NCI-H2196 treated with DMSO at 0.1 percent for 48 hours (cell line): Measurements from ENCODE around the gene KCNMA1.
A peak's percentile ranks its signal among the peaks of the same experiment; 100 is the strongest.

Experiments
- DNase-seq: peaks from one replicate; lab custom pipeline; 2025; ENCODE audit not compliant: unreplicated experiment; lab: John Stamatoyannopoulos, UW

KCNMA1 gene

DNA sequence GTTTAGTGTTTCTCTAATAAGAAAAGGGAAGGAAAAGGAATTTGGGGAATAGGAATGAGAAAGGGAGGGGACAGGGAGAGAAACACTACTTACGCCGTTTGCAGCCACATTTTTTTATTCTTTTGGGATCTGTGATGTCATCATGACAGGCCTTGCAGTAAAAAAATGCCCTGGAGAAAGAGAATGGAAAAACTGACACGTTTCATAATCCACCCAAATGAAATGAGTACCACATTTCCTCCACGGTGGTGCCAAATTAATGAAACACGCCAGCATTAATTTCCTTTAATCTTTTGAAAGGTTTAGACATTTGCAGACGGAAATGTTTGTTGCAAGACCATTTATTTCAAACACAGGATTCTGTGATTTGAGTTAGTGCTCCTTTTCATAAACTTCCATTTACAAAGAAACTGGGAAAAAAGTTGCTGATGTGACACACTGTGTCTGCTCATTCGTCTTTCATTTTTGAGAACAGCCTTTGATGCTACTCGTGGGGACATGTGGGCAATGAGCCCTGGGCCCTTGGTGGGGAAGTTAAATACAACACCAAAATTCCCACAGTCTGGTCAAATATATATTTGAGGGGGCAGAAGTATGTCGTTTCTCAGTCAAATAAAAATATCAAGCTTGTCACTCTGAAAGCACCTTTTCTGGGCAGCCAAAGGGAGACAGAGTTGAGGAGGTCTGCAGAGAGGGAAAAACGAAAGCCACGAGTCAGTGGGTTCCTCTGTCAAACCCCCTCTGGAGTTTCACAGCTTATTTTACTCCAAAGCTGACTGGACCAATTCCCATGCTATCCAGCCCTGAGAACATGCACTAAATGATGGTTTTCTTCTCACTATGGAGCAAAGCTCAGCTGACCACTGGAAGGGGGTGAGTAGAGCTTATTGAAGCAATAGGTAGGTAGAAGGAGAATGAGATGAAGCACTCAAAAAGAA, 625.5 kb downstream of the KCNMA1 start:
- DNase-seq: no peak

DNA sequence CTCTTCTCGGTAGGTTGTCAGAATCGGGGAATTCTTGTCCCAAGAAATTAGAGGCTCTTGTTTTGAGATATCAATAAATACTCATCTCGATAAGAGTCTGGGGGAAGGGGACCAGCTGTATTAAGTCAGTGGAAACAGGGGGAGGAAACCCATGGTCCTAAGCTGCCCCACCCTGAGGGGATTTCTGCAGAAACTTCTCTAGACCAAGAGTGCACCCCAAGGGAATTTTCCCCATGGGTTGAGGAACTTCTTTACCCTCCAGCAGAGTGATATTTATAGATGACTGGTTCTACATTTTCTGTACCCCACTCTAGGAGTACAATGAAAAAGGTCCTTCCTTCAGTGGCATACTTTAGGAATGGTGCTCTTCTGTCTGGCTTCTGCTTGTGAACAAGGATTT, 627.2 kb downstream of the KCNMA1 start:
- no peak for DNase-seq

- no peak for DNase-seq
Measured at GRCh38 chr10:77007834-77008233, 629.8 kb downstream of the KCNMA1 start.

GRCh38 chr10:77006836-77007511, 630.6 kb downstream of the KCNMA1 start:
- no peak for DNase-seq

GRCh38 chr10:77005871-77006270, 631.7 kb downstream of the KCNMA1 start:
- no peak for DNase-seq

DNA sequence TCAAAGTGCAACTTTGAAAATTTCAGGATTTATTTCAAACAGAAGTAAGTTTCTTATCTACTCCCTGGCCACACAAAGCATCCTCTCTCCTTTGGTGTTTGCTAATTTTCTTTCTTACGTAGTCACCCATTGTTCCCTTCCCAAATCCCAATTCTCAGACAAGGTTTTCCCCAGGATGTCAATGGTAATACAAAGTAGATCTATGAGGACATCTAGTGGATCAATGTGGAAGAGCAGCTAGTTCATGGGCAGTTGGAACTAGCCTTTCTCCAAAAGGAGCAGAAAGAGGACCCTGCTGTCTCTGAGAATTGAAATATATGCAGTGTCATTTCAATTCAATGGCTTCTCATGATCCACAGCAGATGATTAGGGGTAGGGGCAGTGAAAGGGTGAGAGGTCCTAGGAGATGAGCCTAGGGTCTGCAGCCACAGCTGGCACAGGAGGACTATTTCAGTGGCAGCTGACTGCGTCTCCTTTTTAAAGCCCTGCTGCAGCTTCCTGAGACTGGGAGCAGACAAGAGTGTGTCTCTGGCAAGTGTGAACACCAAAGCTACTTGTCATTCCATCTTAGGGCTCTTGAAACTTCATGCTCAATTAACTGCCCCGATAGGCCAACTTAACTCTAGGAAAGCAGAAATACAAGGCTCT, 632.6 kb downstream of the KCNMA1 start:
- DNase-seq: no peak

DNA sequence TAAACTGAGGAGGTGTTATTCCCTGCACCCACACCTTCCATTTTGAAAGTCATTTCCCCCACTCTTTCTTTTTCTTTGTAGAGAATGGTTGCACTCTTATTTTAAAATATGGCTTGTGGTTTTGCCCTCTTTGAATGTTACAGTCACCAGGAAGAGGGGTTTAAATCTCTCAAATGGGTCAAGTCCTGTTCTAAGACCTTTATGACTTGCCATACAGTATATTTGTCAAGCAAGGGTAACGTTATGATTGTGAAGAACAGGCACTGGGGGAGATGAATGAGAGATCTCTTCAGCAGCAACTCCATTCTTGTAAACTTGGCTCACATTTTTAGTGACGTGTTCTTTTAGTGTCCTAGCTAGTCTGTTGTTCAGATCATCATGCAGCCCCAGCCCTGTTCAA, 634.7 kb downstream of the KCNMA1 start:
- DNase-seq: no peak

DNA sequence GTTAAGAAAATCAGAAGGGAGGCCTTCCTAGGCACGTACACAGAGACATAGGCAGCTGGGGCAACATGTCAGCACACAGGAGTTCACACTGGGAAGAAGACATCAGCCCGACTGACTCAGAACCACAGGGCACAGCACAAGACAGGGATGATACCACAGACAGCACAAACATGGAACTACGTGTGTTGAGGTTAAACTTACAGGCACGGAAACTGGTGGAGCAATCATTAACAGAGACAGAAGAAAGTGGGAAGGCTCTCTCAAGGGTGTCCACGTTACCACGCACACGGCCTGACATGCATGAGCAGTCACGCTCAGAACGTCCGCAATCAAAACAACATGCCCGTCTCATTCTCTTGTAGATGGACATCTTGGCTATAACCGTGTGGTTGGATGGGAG, 636.4 kb downstream of the KCNMA1 start:
- no peak for DNase-seq

DNA sequence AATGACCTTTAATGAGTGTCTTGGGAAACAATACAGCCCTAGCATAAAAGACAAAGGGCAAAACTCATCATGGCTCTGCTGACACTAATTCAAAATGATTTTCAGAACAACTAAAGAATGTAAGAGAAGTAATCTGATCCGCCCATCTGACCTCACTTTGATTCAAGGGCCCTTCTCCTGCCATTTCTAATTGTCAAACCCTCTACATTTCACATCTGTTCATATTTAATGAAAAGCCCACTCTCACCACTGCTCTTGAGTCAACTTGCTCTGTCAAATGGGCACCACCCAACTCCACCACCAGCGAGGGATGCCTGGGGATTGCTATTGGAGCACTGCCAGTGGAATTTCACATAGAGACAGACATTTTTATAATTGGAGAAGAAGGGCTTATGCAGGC, 639.2 kb downstream of the KCNMA1 start:
- DNase-seq: no peak

GRCh38 chr10:76997631-76998030, 640.0 kb downstream of the KCNMA1 start:
- DNase-seq: no peak

GRCh38 chr10:76995023-76995422, 642.6 kb downstream of the KCNMA1 start:
- DNase-seq: no peak

GRCh38 chr10:76993213-76993612, 644.4 kb downstream of the KCNMA1 start:
- no peak for DNase-seq

GRCh38 chr10:76992467-76992866, 645.1 kb downstream of the KCNMA1 start:
- DNase-seq: no peak

- DNase-seq: no peak
Measured at GRCh38 chr10:76991621-76992020, 646.0 kb downstream of the KCNMA1 start.

- DNase-seq: no peak
Measured at GRCh38 chr10:76990561-76990960, 647.0 kb downstream of the KCNMA1 start.

GRCh38 chr10:76984559-76985443, 652.8 kb downstream of the KCNMA1 start:
- DNase-seq: peak; percentile 34

DNA sequence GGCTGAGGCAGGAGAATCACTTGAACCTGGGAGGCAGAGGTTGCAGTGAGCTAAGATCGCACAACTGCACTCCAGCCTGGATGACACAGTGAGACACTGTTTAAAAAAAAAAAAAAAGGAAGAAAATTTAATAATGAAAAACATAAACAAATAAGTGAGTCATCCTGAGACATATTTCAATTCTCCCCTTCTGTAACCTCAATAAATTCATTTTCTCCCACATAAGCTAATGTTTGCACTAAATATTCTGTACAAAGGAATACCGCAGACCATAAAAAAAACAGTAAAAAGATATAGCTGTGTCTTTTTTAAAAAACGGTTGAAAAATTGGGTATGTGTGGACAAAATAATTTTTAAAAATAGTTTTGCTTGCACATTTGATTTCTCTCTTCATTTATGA, 654.0 kb downstream of the KCNMA1 start:
- no peak for DNase-seq

- DNase-seq: no peak
Measured at GRCh38 chr10:76982671-76983070, 654.9 kb downstream of the KCNMA1 start.

DNA sequence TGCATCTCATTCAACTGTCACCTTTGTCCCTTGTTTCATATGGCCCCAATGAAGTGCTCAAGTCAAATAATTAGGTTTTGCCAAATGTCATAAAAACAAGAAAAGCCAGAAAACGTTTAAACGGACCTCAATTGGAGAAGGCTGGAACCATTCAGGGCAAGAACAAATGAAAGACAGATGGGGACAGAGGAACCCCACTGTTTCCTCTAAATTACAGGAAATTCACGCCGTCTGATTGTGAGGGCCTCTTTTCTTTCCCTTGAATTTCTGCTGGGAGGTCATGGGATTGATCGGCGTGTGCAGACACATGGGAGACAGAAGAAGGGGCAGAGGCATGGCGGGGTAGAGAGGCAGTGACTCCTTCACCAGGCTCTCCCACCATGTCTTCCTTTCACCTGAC, 656.4 kb downstream of the KCNMA1 start:
- no peak for DNase-seq

DNA sequence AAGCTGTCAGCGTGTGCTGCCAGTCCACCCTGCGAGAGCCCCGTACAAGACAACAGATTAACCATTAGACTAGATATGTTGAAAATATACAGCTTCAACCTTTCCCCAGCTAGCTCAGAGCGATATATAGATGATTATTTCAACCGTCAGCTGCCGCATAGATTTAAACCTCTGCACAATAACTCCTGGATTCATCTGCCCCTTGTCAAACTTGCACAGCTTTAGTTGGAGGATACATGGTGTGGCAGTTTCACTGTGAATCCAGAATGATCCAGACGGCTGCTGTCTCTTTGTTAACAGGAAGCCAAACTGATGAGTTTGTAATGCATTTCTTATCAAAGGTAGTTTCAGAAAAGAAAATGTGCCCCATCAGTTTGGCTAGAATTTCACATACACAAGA, 659.7 kb downstream of the KCNMA1 start:
- no peak for DNase-seq

GRCh38 chr10:76977046-76977445, 660.6 kb downstream of the KCNMA1 start:
- no peak for DNase-seq
